ENCODE measurements around the gene PARP16. TPM values are rescaled to one million over a fixed set of nuclear protein-coding genes. Genes with fewer than 3 reads are reported as not detected.

The PARP16 gene
- total and polyA plus RNA-seq, 9 of the 15 experiments (the other 6 are each of a cell fraction or from before 2014, with no cell fraction given), result 3.0 to 9.9 (median 5.8) TPM

DNA sequence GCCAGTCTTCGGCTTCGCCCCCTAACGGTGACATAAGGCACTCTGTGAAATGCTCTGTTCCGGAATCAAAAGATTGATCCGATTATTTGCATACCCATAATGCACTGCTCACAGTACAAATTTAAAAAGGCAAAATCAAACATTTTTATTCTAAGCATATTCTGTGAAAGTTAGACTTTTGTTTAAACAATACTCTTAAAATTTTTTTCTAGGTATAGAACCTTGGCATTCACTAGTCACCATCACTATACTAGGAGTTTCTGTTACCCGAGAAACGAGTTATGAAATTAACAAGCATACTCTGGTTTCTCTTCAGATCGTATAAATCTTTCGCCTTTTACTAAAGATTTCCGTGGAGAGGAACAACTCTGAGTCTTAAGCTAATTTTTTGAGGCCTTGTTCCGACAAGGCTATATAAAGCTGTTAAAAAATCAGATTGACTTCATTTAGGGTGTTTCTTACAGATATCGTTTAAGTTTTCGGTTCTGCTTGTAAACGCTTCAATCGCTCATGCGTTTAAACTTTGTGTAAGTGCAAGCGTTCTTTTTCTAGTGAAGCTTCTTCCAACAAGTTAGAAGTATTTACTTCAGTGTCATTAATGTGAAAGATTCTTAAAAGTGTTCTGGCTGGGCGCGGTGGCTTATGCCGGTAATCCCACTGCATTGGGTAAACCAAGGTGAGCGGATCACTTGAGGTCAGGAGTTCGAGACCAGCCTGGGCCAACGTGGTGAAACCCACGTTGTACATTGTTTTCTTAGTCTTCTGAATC is 17.9 kb upstream of the PARP16 start, which contains the start of gene RNU5B-1 (continued):
- TF ChIP-seq PRDM10 (IDR thresholded peaks at IDR 0.05; ENCODE audit: partially characterized antibody), result peak; percentile 56
- TF ChIP-seq GATAD2B (IDR thresholded peaks at IDR 0.05; ENCODE audit: borderline replicate concordance), result peak; percentile 92
- TF ChIP-seq, protein P1, sequence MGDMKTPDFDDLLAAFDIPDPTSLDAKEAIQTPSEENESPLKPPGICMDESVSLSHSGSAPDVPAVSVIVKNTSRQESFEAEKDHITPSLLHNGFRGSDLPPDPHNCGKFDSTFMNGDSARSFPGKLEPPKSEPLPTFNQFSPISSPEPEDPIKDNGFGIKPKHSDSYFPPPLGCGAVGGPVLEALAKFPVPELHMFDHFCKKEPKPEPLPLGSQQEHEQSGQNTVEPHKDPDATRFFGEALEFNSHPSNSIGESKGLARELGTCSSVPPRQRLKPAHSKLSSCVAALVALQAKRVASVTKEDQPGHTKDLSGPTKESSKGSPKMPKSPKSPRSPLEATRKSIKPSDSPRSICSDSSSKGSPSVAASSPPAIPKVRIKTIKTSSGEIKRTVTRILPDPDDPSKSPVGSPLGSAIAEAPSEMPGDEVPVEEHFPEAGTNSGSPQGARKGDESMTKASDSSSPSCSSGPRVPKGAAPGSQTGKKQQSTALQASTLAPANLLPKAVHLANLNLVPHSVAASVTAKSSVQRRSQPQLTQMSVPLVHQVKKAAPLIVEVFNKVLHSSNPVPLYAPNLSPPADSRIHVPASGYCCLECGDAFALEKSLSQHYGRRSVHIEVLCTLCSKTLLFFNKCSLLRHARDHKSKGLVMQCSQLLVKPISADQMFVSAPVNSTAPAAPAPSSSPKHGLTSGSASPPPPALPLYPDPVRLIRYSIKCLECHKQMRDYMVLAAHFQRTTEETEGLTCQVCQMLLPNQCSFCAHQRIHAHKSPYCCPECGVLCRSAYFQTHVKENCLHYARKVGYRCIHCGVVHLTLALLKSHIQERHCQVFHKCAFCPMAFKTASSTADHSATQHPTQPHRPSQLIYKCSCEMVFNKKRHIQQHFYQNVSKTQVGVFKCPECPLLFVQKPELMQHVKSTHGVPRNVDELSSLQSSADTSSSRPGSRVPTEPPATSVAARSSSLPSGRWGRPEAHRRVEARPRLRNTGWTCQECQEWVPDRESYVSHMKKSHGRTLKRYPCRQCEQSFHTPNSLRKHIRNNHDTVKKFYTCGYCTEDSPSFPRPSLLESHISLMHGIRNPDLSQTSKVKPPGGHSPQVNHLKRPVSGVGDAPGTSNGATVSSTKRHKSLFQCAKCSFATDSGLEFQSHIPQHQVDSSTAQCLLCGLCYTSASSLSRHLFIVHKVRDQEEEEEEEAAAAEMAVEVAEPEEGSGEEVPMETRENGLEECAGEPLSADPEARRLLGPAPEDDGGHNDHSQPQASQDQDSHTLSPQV (IDR thresholded peaks at IDR 0.05), result peak; percentile 71
- TF ChIP-seq SRSF7 (optimal IDR thresholded peaks at IDR 0.05; ENCODE audit: low read depth, low read length), result no peak
- TF ChIP-seq TEAD4 (IDR thresholded peaks at IDR 0.05; ENCODE audit: low read length), result peak; percentile 95
- TF ChIP-seq TEAD4 (CRISPR knock-in tag; IDR thresholded peaks at IDR 0.05; ENCODE audit: borderline replicate concordance), result no peak
- peak; percentile 82; the same call in 1 of the 2 replicates for TF ChIP-seq FOXJ2 (tag; IDR thresholded peaks at IDR 0.05)
- TF ChIP-seq ZNF668 (CRISPR knock-in tag; IDR thresholded peaks at IDR 0.05), result peak; percentile 84; the same call in 1 of the 2 replicates
- TF ChIP-seq, protein P2, sequence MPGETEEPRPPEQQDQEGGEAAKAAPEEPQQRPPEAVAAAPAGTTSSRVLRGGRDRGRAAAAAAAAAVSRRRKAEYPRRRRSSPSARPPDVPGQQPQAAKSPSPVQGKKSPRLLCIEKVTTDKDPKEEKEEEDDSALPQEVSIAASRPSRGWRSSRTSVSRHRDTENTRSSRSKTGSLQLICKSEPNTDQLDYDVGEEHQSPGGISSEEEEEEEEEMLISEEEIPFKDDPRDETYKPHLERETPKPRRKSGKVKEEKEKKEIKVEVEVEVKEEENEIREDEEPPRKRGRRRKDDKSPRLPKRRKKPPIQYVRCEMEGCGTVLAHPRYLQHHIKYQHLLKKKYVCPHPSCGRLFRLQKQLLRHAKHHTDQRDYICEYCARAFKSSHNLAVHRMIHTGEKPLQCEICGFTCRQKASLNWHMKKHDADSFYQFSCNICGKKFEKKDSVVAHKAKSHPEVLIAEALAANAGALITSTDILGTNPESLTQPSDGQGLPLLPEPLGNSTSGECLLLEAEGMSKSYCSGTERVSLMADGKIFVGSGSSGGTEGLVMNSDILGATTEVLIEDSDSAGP (CRISPR knock-in tag; IDR thresholded peaks at IDR 0.05), result 0 out of 2 replicates have a peak, but pooled peaks have one; percentile 23
- TF ChIP-seq, protein P3, sequence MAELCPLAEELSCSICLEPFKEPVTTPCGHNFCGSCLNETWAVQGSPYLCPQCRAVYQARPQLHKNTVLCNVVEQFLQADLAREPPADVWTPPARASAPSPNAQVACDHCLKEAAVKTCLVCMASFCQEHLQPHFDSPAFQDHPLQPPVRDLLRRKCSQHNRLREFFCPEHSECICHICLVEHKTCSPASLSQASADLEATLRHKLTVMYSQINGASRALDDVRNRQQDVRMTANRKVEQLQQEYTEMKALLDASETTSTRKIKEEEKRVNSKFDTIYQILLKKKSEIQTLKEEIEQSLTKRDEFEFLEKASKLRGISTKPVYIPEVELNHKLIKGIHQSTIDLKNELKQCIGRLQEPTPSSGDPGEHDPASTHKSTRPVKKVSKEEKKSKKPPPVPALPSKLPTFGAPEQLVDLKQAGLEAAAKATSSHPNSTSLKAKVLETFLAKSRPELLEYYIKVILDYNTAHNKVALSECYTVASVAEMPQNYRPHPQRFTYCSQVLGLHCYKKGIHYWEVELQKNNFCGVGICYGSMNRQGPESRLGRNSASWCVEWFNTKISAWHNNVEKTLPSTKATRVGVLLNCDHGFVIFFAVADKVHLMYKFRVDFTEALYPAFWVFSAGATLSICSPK (IDR thresholded peaks at IDR 0.05; ENCODE audit: borderline replicate concordance), result no peak
- TF ChIP-seq, protein P4, sequence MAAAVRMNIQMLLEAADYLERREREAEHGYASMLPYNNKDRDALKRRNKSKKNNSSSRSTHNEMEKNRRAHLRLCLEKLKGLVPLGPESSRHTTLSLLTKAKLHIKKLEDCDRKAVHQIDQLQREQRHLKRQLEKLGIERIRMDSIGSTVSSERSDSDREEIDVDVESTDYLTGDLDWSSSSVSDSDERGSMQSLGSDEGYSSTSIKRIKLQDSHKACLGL (CRISPR knock-in tag; IDR thresholded peaks at IDR 0.05; ENCODE audit: borderline replicate concordance, poor library complexity, severe bottlenecking), result no peak
- TF ChIP-seq SLC30A9 (CRISPR knock-in tag; IDR thresholded peaks at IDR 0.05), result no peak
- TF ChIP-seq ZFP36 (IDR thresholded peaks at IDR 0.05; ENCODE audit: low read depth, low read length, partially characterized antibody), result no peak

All from K562 (cell line).